Right lobe of liver (tissue), 6 donors: Measurements from ENCODE around the gene CLP1. TPM values are rescaled to one million over a fixed set of nuclear protein-coding genes. Genes with fewer than 3 reads are reported as not detected.

Experiments
- ATAC-seq, 4 donors: fragments of 200-7000 bp; cut with Tn5 transposase; one replicate each; pipeline ENCODE4 v1.9.1; 2020; ENCODE audit warnings: mild to moderate bottlenecking in 4 of 4, moderate library complexity in 4 of 4
- DNase-seq, 3 donors: peaks; one replicate each; pipeline ENCODE4 v3.0.0-alpha.2; 2020
- H3K27ac ChIP-seq, 3 donors: fragments of 200-600 bp; one replicate each; pipeline ENCODE4 v1.8.0; 2022
- H3K27me3 ChIP-seq, 2 donors: fragments of 200-600 bp; one replicate each; pipeline ENCODE4 v1.8.0; 2022
- H3K36me3 ChIP-seq, 4 donors: fragments of 200-600 bp; sonication (generic) in 1 of 4; one replicate each; pipeline versions ENCODE4 v1.5.1 to v1.8.0; 2017 to 2022; ENCODE audit warnings: control low read depth in 1 of 4
- H3K4me1 ChIP-seq, 4 donors: fragments of 200-600 bp; sonication (generic) in 1 of 4; one replicate each; pipeline versions ENCODE4 v1.5.1 to v1.8.0; 2017 to 2022; ENCODE audit warnings: control low read depth in 1 of 4
- H3K4me3 ChIP-seq, 3 donors: fragments of 200-600 bp; one replicate each; pipeline ENCODE4 v1.8.0; 2022
- H3K9me3 ChIP-seq, 4 donors: fragments of 200-600 bp; sonication (generic) in 1 of 4; one replicate each; pipeline versions ENCODE4 v1.5.1 to v1.8.0; 2017 to 2022; ENCODE audit warnings: control low read depth in 1 of 4
- CTCF ChIP-seq, 4 donors: fragments of 200-600 bp in 3 of 4; fragments of 450-650 bp in 1 of 4; IDR thresholded peaks; one replicate each; pipeline versions ENCODE4 v1.5.1 to v1.8.0; 2016 to 2022; ENCODE audit warnings: antibody characterized with exemption in 4 of 4, mild to moderate bottlenecking in 2 of 4
- POLR2A ChIP-seq: fragments of 450-650 bp; IDR thresholded peaks from one replicate; pipeline ENCODE4 v1.6.1; 2017; ENCODE audit warnings: antibody characterized with exemption, mild to moderate bottlenecking
- WGBS: methylation state at CpG from one replicate; pipeline ENCODE4 v1.1.6; 2018; ENCODE audit warnings: low coverage, low lambda C conversion rate; ENCODE audit not compliant: insufficient coverage; ENCODE audit errors: missing lambda C conversion rate; 5-methylcytosine and 5-hydroxymethylcytosine counted together
- intact Hi-C, 2 donors: fragments of 100-400 bp; cut with DNase I; formaldehyde crosslinking; loops; one replicate each; pipeline versions ENCODE4 v1.11.2 to v1.14.1; 2022
- total RNA-seq, 6 experiments: library from RNA; depleted of rRNA in 2 of 6; stranded (reverse); fragments of >200 nt in 2 of 6; fragmentation: NEBNext Ultra II Directional in 3 of 6; extraction: Animal tissue kit (Norgen Biotek cat#: 25700) in 3 of 6; gene quantifications; one replicate each; pipeline versions ENCODE4 v1.1.0 to v1.2.4, GENCODE V29; 2016 to 2023
- donor health status: DM: no; HTN: yes; CAD: no.
- donor health status: DM: no; HTN: no; CAD: no.
- donor health status: DM: no; HTN: no; CAD: no.
- donor health status: DM: no; HTN: yes; CAD: no.
- donor health status: DM: no; HTN: yes; CAD: no.

Gene CLP1
- total RNA-seq, 6 experiments from 2014 or later, result 5.6 to 9.2 (median 6.8) TPM

DNA sequence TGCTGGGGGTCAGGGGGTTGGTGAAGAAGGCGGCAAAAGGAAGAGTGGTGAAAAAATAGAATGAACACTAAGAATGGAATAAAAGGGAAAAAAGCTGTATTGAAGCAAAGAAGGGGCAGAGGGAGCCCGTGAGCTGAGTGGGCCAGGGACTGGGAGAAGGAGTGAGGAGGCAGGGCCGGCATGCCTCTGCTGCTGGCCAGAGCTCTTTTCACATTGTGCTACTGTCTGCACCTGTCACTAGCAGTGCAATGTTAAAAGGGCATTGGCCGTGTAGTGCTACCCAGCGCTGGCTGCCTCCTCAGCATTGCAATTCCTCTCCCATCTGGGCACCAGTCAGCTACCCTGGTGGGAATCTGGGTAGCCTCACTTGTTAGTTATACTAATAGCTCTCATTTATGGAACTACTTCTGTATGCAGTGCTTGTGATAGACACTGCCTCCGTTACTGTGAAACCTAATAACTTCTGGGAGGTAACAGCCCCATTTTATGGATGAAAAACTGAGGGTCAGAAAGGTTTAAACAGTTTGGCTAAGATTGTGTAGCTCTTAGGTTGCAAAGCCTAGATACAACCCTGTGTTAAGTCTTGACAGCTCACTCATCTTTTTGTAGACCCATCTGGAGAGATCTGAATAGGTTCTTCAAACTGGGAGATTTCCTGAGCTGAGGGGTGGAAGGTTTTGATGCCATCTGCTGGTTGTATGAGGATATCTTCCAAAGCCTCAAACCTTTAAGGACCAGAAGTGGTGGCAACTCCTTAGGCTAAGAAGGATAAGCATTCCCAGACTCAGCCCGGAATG is 16.4 kb upstream of the CLP1 start:
- Histone ChIP-seq H3K4me1 (peaks cover 0 to 33% (median 8%) of the 10 kb centered on the region in 4 donors), H3K27ac (peak overlapping the region in 1 of 3 donors; percentile 53), H3K4me3 (no peak overlapping the region), H3K27me3 (peaks cover 0 to 2% of the 10 kb centered on the region in 2 donors), H3K9me3 (no peaks in the 10 kb centered on the region), H3K36me3 (no peaks in the 10 kb centered on the region)
- DNase-seq, result peak in 1 of 3 donors; percentile 51
- peak; percentile 51 to 65 (median 61) for ATAC-seq
- 36% methylated on average over 5 of the region's 7 CpGs for WGBS
- intact Hi-C loops, result loop anchor here (5.0 to 10.0 kb wide), 3 partner anchors 74 to 296 kb away; partner anchors contain the start of genes RTN4RL2 (in 1 of the 2) and UBE2L6 (in 1 of the 2)
- no peak for TF ChIP-seq POLR2A
- peak; percentile 46 to 57 (median 55) for TF ChIP-seq CTCF (IDR thresholded peaks at IDR 0.05)

DNA sequence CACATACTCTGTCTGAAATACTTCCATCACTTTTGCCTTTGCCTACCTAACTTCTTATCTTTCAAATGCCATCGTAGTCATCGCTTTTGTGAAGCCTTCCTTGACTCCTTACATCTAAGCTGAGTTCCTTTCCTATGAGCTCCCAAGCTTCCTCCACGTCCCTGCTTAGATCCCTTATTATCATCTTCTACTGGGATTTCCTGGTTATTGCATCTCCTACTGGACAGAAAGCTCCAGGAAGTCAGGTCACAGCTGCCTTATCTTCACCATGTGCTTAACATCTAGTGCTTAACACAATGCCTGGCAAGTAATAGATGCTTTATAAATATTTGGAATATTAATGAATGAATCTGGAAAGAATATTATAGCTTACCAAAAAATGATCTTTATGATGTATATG is 13.8 kb upstream of the CLP1 start:
- Histone ChIP-seq H3K36me3 (no peaks in the 10 kb centered on the region), H3K27me3 (peaks cover 0 to 11% of the 10 kb centered on the region in 2 donors), H3K27ac (no peak overlapping the region), H3K4me1 (peaks cover 0 to 38% (median 8%) of the 10 kb centered on the region in 4 donors), H3K9me3 (no peaks in the 10 kb centered on the region), H3K4me3 (no peak overlapping the region)
- DNase-seq, result no peak
- whole genome bisulfite sequencing, result 65% methylated on average over 3 of the region's 3 CpGs
- TF ChIP-seq POLR2A (no peak), CTCF (IDR thresholded peaks at IDR 0.05) (no peak)
- intact Hi-C loops, result loop anchor here (5.0 to 10.0 kb wide), 3 partner anchors 77 to 299 kb away; partner anchors contain the start of genes RTN4RL2 (in 1 of the 2) and UBE2L6 (in 1 of the 2)
- ATAC-seq, result no peak

DNA sequence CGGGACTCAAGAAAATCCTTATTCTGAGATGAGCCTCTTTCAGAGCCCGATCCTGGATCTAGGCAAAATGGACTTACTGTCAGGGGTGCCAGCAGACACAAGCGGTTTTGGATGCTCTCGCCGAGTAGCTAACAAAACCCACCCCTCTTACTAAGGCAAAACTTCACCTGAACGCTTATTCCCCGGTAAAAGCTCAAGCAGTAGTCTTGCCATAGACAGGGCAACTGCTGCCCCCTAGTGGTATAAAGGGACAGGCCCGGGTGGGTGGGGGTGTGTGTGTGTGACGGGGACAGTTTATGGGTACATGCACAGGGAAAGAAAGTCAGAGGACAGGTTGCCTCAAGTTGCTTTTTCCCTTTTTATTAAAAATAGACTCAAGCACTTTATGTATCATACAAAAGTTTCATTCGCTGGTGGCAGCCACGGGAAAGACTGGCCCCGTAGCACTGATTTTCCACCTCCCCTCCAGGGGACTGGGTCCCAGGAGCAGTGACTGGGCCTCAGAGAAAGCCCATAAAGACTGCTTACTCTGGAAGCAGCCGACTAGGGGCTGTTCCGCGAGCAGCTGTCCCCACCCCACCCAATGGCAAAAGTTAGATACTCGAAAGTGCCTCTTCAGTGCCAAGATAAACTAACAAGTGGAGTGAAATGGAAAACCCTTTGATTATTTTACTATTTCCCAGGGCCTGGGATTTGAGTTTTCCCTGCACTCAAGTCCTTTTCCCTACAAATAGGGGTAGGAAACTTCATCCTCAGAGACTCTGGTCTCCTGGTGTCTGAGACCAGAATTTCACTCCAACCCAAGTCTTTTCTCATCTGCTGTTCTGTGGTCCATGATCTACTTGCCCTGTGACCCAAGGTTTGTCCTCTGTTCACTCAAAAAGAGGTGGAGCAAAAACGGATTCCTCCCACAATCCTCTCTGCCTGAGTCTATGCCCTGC is 12.5 kb upstream of the CLP1 start:
- peaks cover 0 to 11% of the 10 kb centered on the region in 2 donors for H3K27me3 ChIP-seq
- H3K9me3 ChIP-seq, result no peaks in the 10 kb centered on the region
- intact Hi-C loops, result loop anchor here (5.0 to 10.0 kb wide), 3 partner anchors 78 to 300 kb away; partner anchors contain the start of genes RTN4RL2 (in 1 of the 2) and UBE2L6 (in 1 of the 2)
- no peaks in the 10 kb centered on the region for H3K36me3 ChIP-seq
- 9% methylated on average over 15 of the region's 17 CpGs for WGBS
- ATAC-seq (peak; percentile 63 to 80 (median 79)), DNase-seq (peak; percentile 71 to 84 (median 76))
- no peak overlapping the region for H3K27ac ChIP-seq
- H3K4me3 ChIP-seq, result no peak overlapping the region
- peaks cover 0 to 29% (median under 1%) of the 10 kb centered on the region in 4 donors for H3K4me1 ChIP-seq
- peak; percentile 75 to 88 (median 84) for TF ChIP-seq CTCF (IDR thresholded peaks at IDR 0.05)
- TF ChIP-seq POLR2A, result no peak

DNA sequence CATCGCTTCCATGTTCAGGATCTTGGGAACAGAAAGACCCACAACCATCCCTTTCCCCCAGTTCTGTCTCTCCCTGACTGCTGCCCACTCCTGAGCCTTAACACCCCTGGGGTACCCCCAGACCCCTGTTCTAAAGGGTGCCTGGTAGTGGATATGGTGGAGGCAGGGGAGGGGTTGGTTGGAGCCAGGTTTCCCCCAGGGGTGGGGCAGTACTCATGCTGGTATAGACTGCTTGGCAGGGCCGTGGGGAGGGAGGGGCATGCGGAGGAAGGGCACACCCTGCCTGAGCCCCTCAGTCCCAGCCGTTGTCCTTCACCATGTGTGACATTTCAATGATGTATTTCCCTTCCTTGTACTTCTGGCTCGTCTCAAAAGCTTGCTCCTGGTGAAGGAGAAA is 11.9 kb upstream of the CLP1 start:
- 71% methylated on average over 1 of the region's 5 CpGs for WGBS
- intact Hi-C loops, result loop anchor here (10.0 kb wide), 2 partner anchors 181 to 301 kb away; partner anchors contain the start of gene RTN4RL2 (in 1 of the 2)
- ATAC-seq (no peak), DNase-seq (no peak)
- TF ChIP-seq CTCF (IDR thresholded peaks at IDR 0.05), result no peak
- no peak for TF ChIP-seq POLR2A
- H3K36me3 ChIP-seq, result no peaks in the 10 kb centered on the region
- H3K27ac ChIP-seq, result no peak overlapping the region
- peaks cover 0 to 11% of the 10 kb centered on the region in 2 donors for H3K27me3 ChIP-seq
- peaks cover 0 to 22% (median 0%) of the 10 kb centered on the region in 4 donors for H3K4me1 ChIP-seq
- H3K9me3 ChIP-seq, result no peaks in the 10 kb centered on the region
- H3K4me3 ChIP-seq, result no peak overlapping the region
